ENCODE measurements around the gene KISS1R. TPM values are rescaled to one million over a fixed set of nuclear protein-coding genes. Genes with fewer than 3 reads are reported as not detected.
"Not testable (repeated sequence)": the region's sequence is repeated elsewhere in the genome, so short reads cannot be mapped to it uniquely, and the experiment has no call there.

Gene KISS1R
- polyA plus RNA-seq, 4 donors, result 0.25 to 0.55 TPM; not detected in 2

- Histone ChIP-seq H3K27ac (ENCODE audit: low read depth in 1 of 3, low read length in 2 of 3) (peak overlapping the region in 1 of 3 donors; percentile 100), H3K4me1 (ENCODE audit: control insufficient read depth in 3 of 3, insufficient read depth in 2 of 3, low read depth in 1 of 3, low read length in 2 of 3) (peaks cover 5 to 83% (median 11%) of the 10 kb centered on the region in 3 donors), H3K36me3 (ENCODE audit: control insufficient read depth in 3 of 3, insufficient read depth in 2 of 3, low read depth in 1 of 3, low read length in 3 of 3) (peaks cover 0 to 92% (median 0%) of the 10 kb centered on the region in 3 donors), H3K27me3 (ENCODE audit: control insufficient read depth in 3 of 3, insufficient read depth in 3 of 3, low read length in 3 of 3) (no peaks in the 10 kb centered on the region), H3K9me3 (ENCODE audit: control insufficient read depth in 2 of 2, insufficient read depth in 1 of 2, low read depth in 1 of 2, low read length in 1 of 2) (no peaks in the 10 kb centered on the region), H3K4me3 (ENCODE audit: low read depth in 1 of 3, low read length in 3 of 3) (peak overlapping the region in 1 of 3 donors; percentile 54)
- DNase-seq (peak in 1 of 2 donors; percentile 35), FAIRE-seq (no peak)
- WGBS, 3 donors, result 34 to 46% (median 45%) methylated on average over 32 to 33 of the region's 33 CpGs
These were observed 36.5 kb downstream of the KISS1R start for GRCh38 chr19:953445-954271.

GRCh38 chr19:954272-954671, 37.1 kb downstream of the KISS1R start:
- WGBS, 3 donors, result 63 to 72% (median 65%) methylated on average over 14 of the region's 14 CpGs
- Histone ChIP-seq H3K27ac (ENCODE audit: low read depth in 1 of 3, low read length in 2 of 3) (peak overlapping the region in 1 of 3 donors; percentile 100), H3K9me3 (ENCODE audit: control insufficient read depth in 2 of 2, insufficient read depth in 1 of 2, low read depth in 1 of 2, low read length in 1 of 2) (no peaks in the 10 kb centered on the region), H3K4me1 (ENCODE audit: control insufficient read depth in 3 of 3, insufficient read depth in 2 of 3, low read depth in 1 of 3, low read length in 2 of 3) (peaks cover 5 to 78% (median 11%) of the 10 kb centered on the region in 3 donors), H3K36me3 (ENCODE audit: control insufficient read depth in 3 of 3, insufficient read depth in 2 of 3, low read depth in 1 of 3, low read length in 3 of 3) (peaks cover 0 to 92% (median 0%) of the 10 kb centered on the region in 3 donors), H3K4me3 (ENCODE audit: low read depth in 1 of 3, low read length in 3 of 3) (peak overlapping the region in 1 of 3 donors; percentile 54), H3K27me3 (ENCODE audit: control insufficient read depth in 3 of 3, insufficient read depth in 3 of 3, low read length in 3 of 3) (no peaks in the 10 kb centered on the region)
- no peak for FAIRE-seq
- no peak for DNase-seq

- Histone ChIP-seq H3K9me3 (ENCODE audit: control insufficient read depth in 2 of 2, insufficient read depth in 1 of 2, low read depth in 1 of 2, low read length in 1 of 2) (no peaks in the 10 kb centered on the region), H3K4me1 (ENCODE audit: control insufficient read depth in 3 of 3, insufficient read depth in 2 of 3, low read depth in 1 of 3, low read length in 2 of 3) (peaks cover 5 to 74% (median 11%) of the 10 kb centered on the region in 3 donors), H3K27ac (ENCODE audit: low read depth in 1 of 3, low read length in 2 of 3) (peak overlapping the region in 1 of 3 donors; percentile 100), H3K27me3 (ENCODE audit: control insufficient read depth in 3 of 3, insufficient read depth in 3 of 3, low read length in 3 of 3) (no peaks in the 10 kb centered on the region), H3K4me3 (ENCODE audit: low read depth in 1 of 3, low read length in 3 of 3) (peak overlapping the region in 1 of 3 donors; percentile 54), H3K36me3 (ENCODE audit: control insufficient read depth in 3 of 3, insufficient read depth in 2 of 3, low read depth in 1 of 3, low read length in 3 of 3) (peaks cover 0 to 92% (median 0%) of the 10 kb centered on the region in 3 donors)
- peak in 1 of 2 donors; percentile 84 for DNase-seq
- FAIRE-seq, result no peak
- 72 to 76% (median 73%) methylated on average over 35 to 43 of the region's 43 CpGs for WGBS, 3 donors
These were observed 37.8 kb downstream of the KISS1R start for GRCh38 chr19:954672-955494.

- peaks cover 0 to 93% (median 0%) of the 10 kb centered on the region in 3 donors for H3K36me3 ChIP-seq (ENCODE audit: control insufficient read depth in 3 of 3, insufficient read depth in 2 of 3, low read depth in 1 of 3, low read length in 3 of 3)
- FAIRE-seq, result no peak
- 54 to 76% (median 60%) methylated on average over 49 to 55 of the region's 55 CpGs for WGBS, 3 donors
- DNase-seq, result peak in 1 of 2 donors; percentile 89
- peaks cover 5 to 78% (median 11%) of the 10 kb centered on the region in 3 donors for H3K4me1 ChIP-seq (ENCODE audit: control insufficient read depth in 3 of 3, insufficient read depth in 2 of 3, low read depth in 1 of 3, low read length in 2 of 3)
- no peaks in the 10 kb centered on the region for H3K9me3 ChIP-seq (ENCODE audit: control insufficient read depth in 2 of 2, insufficient read depth in 1 of 2, low read depth in 1 of 2, low read length in 1 of 2)
- H3K4me3 ChIP-seq (ENCODE audit: low read depth in 1 of 3, low read length in 3 of 3), result peak overlapping the region in 1 of 3 donors; percentile 54
- no peaks in the 10 kb centered on the region for H3K27me3 ChIP-seq (ENCODE audit: control insufficient read depth in 3 of 3, insufficient read depth in 3 of 3, low read length in 3 of 3)
- H3K27ac ChIP-seq (ENCODE audit: low read depth in 1 of 3, low read length in 2 of 3), result peak overlapping the region in 1 of 3 donors; percentile 100
These were observed 39.0 kb downstream of the KISS1R start for GRCh38 chr19:955803-956765.

- H3K4me3 ChIP-seq (ENCODE audit: low read depth in 1 of 3, low read length in 3 of 3), result peak overlapping the region in 1 of 3 donors; percentile 54
- peaks cover 5 to 79% (median 11%) of the 10 kb centered on the region in 3 donors for H3K4me1 ChIP-seq (ENCODE audit: control insufficient read depth in 3 of 3, insufficient read depth in 2 of 3, low read depth in 1 of 3, low read length in 2 of 3)
- FAIRE-seq, result no peak
- H3K27me3 ChIP-seq (ENCODE audit: control insufficient read depth in 3 of 3, insufficient read depth in 3 of 3, low read length in 3 of 3), result no peaks in the 10 kb centered on the region
- DNase-seq, result peak in 1 of 2 donors; percentile 84
- H3K36me3 ChIP-seq (ENCODE audit: control insufficient read depth in 3 of 3, insufficient read depth in 2 of 3, low read depth in 1 of 3, low read length in 3 of 3), result peaks cover 0 to 94% (median 0%) of the 10 kb centered on the region in 3 donors
- H3K27ac ChIP-seq (ENCODE audit: low read depth in 1 of 3, low read length in 2 of 3), result peak overlapping the region in 1 of 3 donors; percentile 100
- 28 to 57% (median 50%) methylated on average over 24 to 27 of the region's 27 CpGs for WGBS, 3 donors
- H3K9me3 ChIP-seq (ENCODE audit: control insufficient read depth in 2 of 2, insufficient read depth in 1 of 2, low read depth in 1 of 2, low read length in 1 of 2), result no peaks in the 10 kb centered on the region
These were observed 39.8 kb downstream of the KISS1R start for GRCh38 chr19:956766-957440.

GRCh38 chr19:957578-957977, 40.4 kb downstream of the KISS1R start:
- FAIRE-seq; H3K27me3 ChIP-seq (ENCODE audit: control insufficient read depth in 3 of 3, insufficient read depth in 3 of 3, low read length in 3 of 3); H3K9me3 ChIP-seq (ENCODE audit: control insufficient read depth in 2 of 2, insufficient read depth in 1 of 2, low read depth in 1 of 2, low read length in 1 of 2); DNase-seq: not testable (repeated sequence)
- Histone ChIP-seq H3K4me3 (ENCODE audit: low read depth in 1 of 3, low read length in 3 of 3) (peak overlapping the region in 1 of 3 donors; percentile 54), H3K4me1 (ENCODE audit: control insufficient read depth in 3 of 3, insufficient read depth in 2 of 3, low read depth in 1 of 3, low read length in 2 of 3) (peaks cover 4 to 77% (median 9%) of the 10 kb centered on the region in 3 donors), H3K36me3 (ENCODE audit: control insufficient read depth in 3 of 3, insufficient read depth in 2 of 3, low read depth in 1 of 3, low read length in 3 of 3) (peaks cover 0 to 94% (median 0%) of the 10 kb centered on the region in 3 donors), H3K27ac (ENCODE audit: low read depth in 1 of 3, low read length in 2 of 3) (peak overlapping the region in 1 of 3 donors; percentile 100)
- 92 to 94% (median 92%) methylated on average over 9 of the region's 9 CpGs for WGBS, 3 donors
